ENCODE measurements around the gene NUP210. TPM values are rescaled to one million over a fixed set of nuclear protein-coding genes. Genes with fewer than 3 reads are reported as not detected.

NUP210 gene
- total RNA-seq, 1 experiment from 2014 or later = 11.4 TPM

GRCh38 chr3:13424865-13425617 is 4.9 kb upstream of the NUP210 start:
- Histone ChIP-seq H3K36me3 (ENCODE audit: insufficient read depth, low read length, poor library complexity, severe bottlenecking) (no peaks in the 10 kb centered on the region), H3K4me1 (ENCODE audit: insufficient read depth, low read length, poor library complexity, severe bottlenecking) (no peaks in the 10 kb centered on the region), H3K27me3 (replicated peaks; ENCODE audit: insufficient read depth, low read depth, low read length, poor library complexity) (no peaks in the 10 kb centered on the region), H3K9me3 (ENCODE audit: low read depth, low read length, poor library complexity, severe bottlenecking) (no peaks in the 10 kb centered on the region), H3K27ac (ENCODE audit: low read depth, low read length, poor library complexity, severe bottlenecking) (no peak overlapping the region), H3K4me3 (ENCODE audit: low read depth, low read length, poor library complexity, severe bottlenecking) (no peak overlapping the region)
- ChIA-PET CTCF (no interaction called here), POLR2A (ENCODE audit: low non-redundant PET) (no interaction called here)
- BruUV-seq (replicated peaks) = no TSS peak
- TF ChIP-seq EZH2 (IDR thresholded peaks at IDR 0.05; ENCODE audit: borderline replicate concordance, low read depth, low read length, poor library complexity, severe bottlenecking) (no peak), CTCF (conservative IDR thresholded peaks at IDR 0.05; ENCODE audit: low read depth, low read length) (no peak)
- intact Hi-C loops (cut with micrococcal nuclease; ENCODE audit: unreplicated experiment) = no loop called here
- DNase-seq (ENCODE audit: low spot score) = no peak

GRCh38 chr3:13424141-13424844 is 4.2 kb upstream of the NUP210 start:
- no TSS peak for BruUV-seq (replicated peaks)

More at GRCh38 chr3:13424141-13424844, 4.2 kb upstream of the NUP210 start:
- intact Hi-C loops (cut with micrococcal nuclease; ENCODE audit: unreplicated experiment) = no loop called here
- Histone ChIP-seq H3K9me3 (ENCODE audit: low read depth, low read length, poor library complexity, severe bottlenecking) (no peaks in the 10 kb centered on the region), H3K36me3 (ENCODE audit: insufficient read depth, low read length, poor library complexity, severe bottlenecking) (no peaks in the 10 kb centered on the region), H3K27me3 (replicated peaks; ENCODE audit: insufficient read depth, low read depth, low read length, poor library complexity) (no peaks in the 10 kb centered on the region), H3K27ac (ENCODE audit: low read depth, low read length, poor library complexity, severe bottlenecking) (no peak overlapping the region), H3K4me3 (ENCODE audit: low read depth, low read length, poor library complexity, severe bottlenecking) (no peak overlapping the region), H3K4me1 (ENCODE audit: insufficient read depth, low read length, poor library complexity, severe bottlenecking) (no peaks in the 10 kb centered on the region)
- no peak for TF ChIP-seq EZH2 (IDR thresholded peaks at IDR 0.05; ENCODE audit: borderline replicate concordance, low read depth, low read length, poor library complexity, severe bottlenecking)
- TF ChIP-seq CTCF (conservative IDR thresholded peaks at IDR 0.05; ENCODE audit: low read depth, low read length) = no peak
- POLR2A ChIA-PET (ENCODE audit: low non-redundant PET) = no interaction called here
- CTCF ChIA-PET = interaction anchor here (0.5 kb wide), 1 partner anchor 13 kb away, joined by 6 read pairs; no protein-coding TSS in a partner anchor
- DNase-seq (ENCODE audit: low spot score) = no peak

All from A673 (cell line).